ENCODE results near the gene NHSL2. TPM values are rescaled to one million over a fixed set of nuclear protein-coding genes. Genes with fewer than 3 reads are reported as not detected.
A peak's percentile ranks its signal among the peaks of the same experiment; 100 is the strongest.

Gene NHSL2
- total RNA-seq, 1 donor from 2014 or later, result 11.3 TPM

DNA sequence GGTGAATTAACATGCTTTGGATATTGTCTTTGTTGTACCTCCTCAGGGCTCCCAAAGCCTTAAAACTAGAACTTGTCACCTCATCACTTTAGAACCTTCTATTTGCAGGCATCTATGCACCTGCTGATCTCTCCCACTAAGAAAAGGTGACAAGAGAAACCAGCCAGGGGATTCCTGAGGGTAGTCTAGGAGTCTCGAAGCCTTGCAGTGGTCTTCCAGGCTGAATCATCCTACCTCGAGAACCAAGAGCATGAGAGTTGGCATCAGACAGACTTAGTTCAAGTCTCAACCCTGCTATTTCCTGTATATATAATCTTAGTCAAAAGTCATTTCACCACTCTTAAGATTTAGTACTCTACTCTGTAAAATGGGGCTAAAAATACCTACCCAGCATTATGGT, 191.5 kb downstream of the NHSL2 start:
- TF ChIP-seq, protein P1, sequence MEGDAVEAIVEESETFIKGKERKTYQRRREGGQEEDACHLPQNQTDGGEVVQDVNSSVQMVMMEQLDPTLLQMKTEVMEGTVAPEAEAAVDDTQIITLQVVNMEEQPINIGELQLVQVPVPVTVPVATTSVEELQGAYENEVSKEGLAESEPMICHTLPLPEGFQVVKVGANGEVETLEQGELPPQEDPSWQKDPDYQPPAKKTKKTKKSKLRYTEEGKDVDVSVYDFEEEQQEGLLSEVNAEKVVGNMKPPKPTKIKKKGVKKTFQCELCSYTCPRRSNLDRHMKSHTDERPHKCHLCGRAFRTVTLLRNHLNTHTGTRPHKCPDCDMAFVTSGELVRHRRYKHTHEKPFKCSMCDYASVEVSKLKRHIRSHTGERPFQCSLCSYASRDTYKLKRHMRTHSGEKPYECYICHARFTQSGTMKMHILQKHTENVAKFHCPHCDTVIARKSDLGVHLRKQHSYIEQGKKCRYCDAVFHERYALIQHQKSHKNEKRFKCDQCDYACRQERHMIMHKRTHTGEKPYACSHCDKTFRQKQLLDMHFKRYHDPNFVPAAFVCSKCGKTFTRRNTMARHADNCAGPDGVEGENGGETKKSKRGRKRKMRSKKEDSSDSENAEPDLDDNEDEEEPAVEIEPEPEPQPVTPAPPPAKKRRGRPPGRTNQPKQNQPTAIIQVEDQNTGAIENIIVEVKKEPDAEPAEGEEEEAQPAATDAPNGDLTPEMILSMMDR (conservative IDR thresholded peaks at IDR 0.05), result no peak
- H3K27me3 Mint-ChIP-seq, result no peaks in the 10 kb centered on the region
- no peak overlapping the region for H3K27ac Mint-ChIP-seq
- no peak overlapping the region for H3K4me3 Mint-ChIP-seq
- H3K4me1 Mint-ChIP-seq (ENCODE audit: unreplicated experiment), result no peaks in the 10 kb centered on the region
- DNase-seq (ENCODE audit: extremely low spot score, unreplicated experiment), result no peak
- peaks cover 5% of the 10 kb centered on the region for H3K9me3 Mint-ChIP-seq
- H3K36me3 Mint-ChIP-seq, result no peaks in the 10 kb centered on the region

DNA sequence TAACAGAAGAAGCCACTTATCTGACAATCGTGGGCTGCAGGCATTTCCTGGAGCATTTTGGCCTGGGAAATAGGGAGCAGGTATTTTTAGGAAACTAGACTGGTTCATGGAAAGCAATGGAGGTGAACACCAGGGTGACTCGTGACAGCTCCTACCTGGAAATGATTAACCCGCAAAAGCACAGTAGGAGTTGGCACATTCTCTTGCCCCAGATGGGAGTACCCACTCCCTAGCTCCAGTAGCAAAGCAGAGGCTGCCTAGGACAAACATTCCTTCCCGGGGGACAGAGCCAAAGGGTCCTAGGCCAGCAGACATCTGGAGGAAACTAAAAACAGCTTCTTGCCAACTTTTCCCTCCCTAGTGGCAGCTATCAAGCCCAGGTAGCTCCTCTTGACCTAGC, 192.1 kb downstream of the NHSL2 start:
- peaks cover 5% of the 10 kb centered on the region for H3K27me3 Mint-ChIP-seq
- no peak overlapping the region for H3K27ac Mint-ChIP-seq
- H3K4me1 Mint-ChIP-seq (ENCODE audit: unreplicated experiment), result no peaks in the 10 kb centered on the region
- TF ChIP-seq, protein P1 (conservative IDR thresholded peaks at IDR 0.05), result no peak
- no peak overlapping the region for H3K4me3 Mint-ChIP-seq
- H3K9me3 Mint-ChIP-seq, result peaks cover 11% of the 10 kb centered on the region
- H3K36me3 Mint-ChIP-seq, result peaks cover 6% of the 10 kb centered on the region
- DNase-seq (ENCODE audit: extremely low spot score, unreplicated experiment), result no peak

DNA sequence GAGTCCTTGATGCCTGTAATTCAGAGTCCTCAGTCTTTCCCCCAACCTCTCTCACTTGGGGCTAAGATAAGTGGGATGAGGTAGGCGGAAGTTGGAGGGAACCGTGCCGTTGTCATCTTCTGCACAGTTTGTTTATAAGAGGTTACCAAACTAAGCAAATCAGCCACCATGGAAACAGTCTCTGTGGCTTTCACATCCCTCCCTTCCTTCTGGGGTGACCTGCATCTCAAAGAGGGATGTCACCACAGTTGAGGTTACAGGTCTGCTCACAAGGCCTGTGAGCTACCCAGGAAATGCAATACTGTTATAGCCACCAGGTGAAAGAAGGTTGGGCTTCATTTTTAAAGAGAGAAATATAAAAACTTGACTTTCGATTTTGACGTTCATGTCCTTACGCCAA, 194.8 kb downstream of the NHSL2 start:
- no peak for DNase-seq (ENCODE audit: extremely low spot score, unreplicated experiment)
- no peak overlapping the region for H3K27ac Mint-ChIP-seq
- TF ChIP-seq, protein P1 (conservative IDR thresholded peaks at IDR 0.05), result no peak
- H3K27me3 Mint-ChIP-seq, result peaks cover 5% of the 10 kb centered on the region
- peaks cover 9% of the 10 kb centered on the region for H3K9me3 Mint-ChIP-seq
- H3K4me3 Mint-ChIP-seq, result no peak overlapping the region
- H3K4me1 Mint-ChIP-seq (ENCODE audit: unreplicated experiment), result peaks cover 3% of the 10 kb centered on the region
- peaks cover 6% of the 10 kb centered on the region for H3K36me3 Mint-ChIP-seq

DNA sequence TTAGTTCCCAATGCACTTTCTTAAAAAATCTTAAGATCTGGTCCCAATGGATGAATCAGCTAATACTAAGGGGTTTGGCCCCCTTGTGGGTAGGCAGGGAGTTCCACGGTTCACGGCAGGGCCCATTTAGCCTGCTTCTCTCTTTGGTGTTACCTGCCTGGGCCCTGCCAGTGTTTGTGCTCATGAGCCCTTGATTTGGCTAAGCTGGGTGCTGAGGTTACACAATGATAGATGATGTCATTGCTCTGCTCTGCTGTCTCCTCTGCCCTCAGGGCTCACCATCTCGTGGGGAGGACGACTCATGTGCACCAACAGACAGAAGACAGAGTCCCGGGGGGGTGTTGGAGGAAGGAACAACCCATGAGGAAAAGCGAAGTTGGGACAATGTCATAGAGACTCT, 196.7 kb downstream of the NHSL2 start:
- peaks cover 9% of the 10 kb centered on the region for H3K9me3 Mint-ChIP-seq
- H3K36me3 Mint-ChIP-seq, result peaks cover 6% of the 10 kb centered on the region
- no peak overlapping the region for H3K4me3 Mint-ChIP-seq
- H3K27me3 Mint-ChIP-seq, result peaks cover 5% of the 10 kb centered on the region
- TF ChIP-seq, protein P1 (conservative IDR thresholded peaks at IDR 0.05), result peak; percentile 42
- H3K27ac Mint-ChIP-seq, result no peak overlapping the region
- H3K4me1 Mint-ChIP-seq (ENCODE audit: unreplicated experiment), result peaks cover 3% of the 10 kb centered on the region
- no peak for DNase-seq (ENCODE audit: extremely low spot score, unreplicated experiment)

DNA sequence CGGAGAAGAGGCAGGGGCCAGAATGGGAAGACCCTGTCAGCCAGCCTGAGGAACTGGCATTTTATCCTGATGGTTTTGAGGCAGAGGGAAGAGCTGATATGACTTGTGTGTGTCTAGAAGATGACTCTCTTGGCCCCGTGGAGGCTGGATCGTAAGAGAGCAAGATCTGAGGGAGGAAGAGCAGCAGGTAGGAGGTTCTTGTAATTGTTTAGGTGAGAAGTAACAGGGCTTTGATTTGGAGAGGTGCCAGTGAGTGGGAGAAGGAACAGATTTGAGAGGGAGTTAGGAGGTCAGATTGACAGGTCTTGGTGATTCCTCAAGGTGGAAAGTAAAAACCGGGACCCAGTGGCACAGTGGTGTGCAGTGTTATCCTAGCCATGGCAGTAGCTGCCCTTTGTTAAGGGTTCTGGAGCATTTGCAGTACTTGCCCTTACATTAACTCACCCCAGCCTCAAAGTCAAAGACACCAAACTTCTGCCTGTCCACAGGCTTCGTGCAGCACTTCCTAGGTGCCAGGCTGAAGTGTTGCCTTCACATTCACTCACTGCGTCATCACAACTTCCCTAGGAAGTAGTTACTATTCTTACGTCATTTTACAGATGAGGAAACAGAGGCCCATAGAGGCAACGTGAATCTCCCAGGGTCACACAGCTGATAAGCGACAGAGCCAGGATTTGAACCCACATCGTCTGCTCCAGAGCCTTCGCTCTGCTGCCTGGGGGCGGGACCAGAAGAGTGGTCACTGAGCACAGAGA, 197.4 kb downstream of the NHSL2 start:
- TF ChIP-seq, protein P1 (conservative IDR thresholded peaks at IDR 0.05), result no peak
- Mint-ChIP-seq H3K9me3 (peaks cover 9% of the 10 kb centered on the region), H3K27me3 (peaks cover 5% of the 10 kb centered on the region), H3K4me1 (ENCODE audit: unreplicated experiment) (peaks cover 3% of the 10 kb centered on the region), H3K4me3 (no peak overlapping the region), H3K36me3 (peaks cover 6% of the 10 kb centered on the region), H3K27ac (no peak overlapping the region)
- DNase-seq (ENCODE audit: extremely low spot score, unreplicated experiment), result no peak
